IPS-18a (cell line): ENCODE results near the gene SLC13A2.
"Not testable (repeated sequence)": the region's sequence is repeated elsewhere in the genome, so short reads cannot be mapped to it uniquely, and the experiment has no call there.

Experiments
- H3K27ac ChIP-seq: one replicate; pipeline ENCODE4 v1.5.1; 2013; ENCODE audit warnings: low read length
- H3K27me3 ChIP-seq: one replicate; pipeline ENCODE4 v1.6.1; 2013; ENCODE audit warnings: mild to moderate bottlenecking, low read length; ENCODE audit not compliant: control insufficient read depth, insufficient read depth
- H3K36me3 ChIP-seq: one replicate; pipeline ENCODE4 v1.6.1; 2013; ENCODE audit warnings: low read depth, low read length; ENCODE audit not compliant: control insufficient read depth
- H3K4me1 ChIP-seq: one replicate; pipeline ENCODE4 v1.6.1; 2013; ENCODE audit warnings: low read depth, low read length; ENCODE audit not compliant: control insufficient read depth
- H3K4me3 ChIP-seq: one replicate; pipeline ENCODE4 v1.5.1; 2013; ENCODE audit warnings: low read length
- H3K9ac ChIP-seq: one replicate; pipeline ENCODE4 v1.6.1; 2013; ENCODE audit warnings: mild to moderate bottlenecking, low read length, moderate library complexity
- H3K9me3 ChIP-seq: one replicate; pipeline ENCODE4 v1.6.1; 2013; ENCODE audit warnings: low read depth, low read length; ENCODE audit not compliant: control insufficient read depth

Gene SLC13A2

DNA sequence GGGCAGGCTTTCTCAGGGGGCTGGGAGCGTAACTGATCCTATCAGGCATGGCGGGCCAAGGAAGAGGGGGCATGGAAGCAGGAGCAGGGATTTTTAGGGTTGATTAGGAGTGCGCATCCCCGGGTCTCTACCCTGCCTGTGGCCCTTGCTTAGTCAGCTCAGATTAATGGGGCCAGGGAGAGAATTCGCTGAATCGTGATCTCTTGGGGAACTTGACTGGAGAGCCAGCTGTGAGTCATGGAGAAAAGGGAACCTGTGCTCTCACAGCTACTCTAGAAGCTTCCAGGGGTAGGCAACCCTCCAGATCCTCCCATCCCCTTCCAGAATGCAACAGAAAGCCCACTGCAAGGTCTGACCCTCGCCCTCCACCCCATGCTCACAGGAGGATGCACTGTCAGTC lies 36.3 kb downstream of the SLC13A2 start:
- no peaks in the 10 kb centered on the region for H3K36me3 ChIP-seq
- H3K9ac ChIP-seq: no peak overlapping the region
- H3K9me3 ChIP-seq: no peaks in the 10 kb centered on the region
- H3K4me3 ChIP-seq: no peak overlapping the region
- H3K27me3 ChIP-seq: no peaks in the 10 kb centered on the region
- H3K27ac ChIP-seq: no peak overlapping the region
- H3K4me1 ChIP-seq: peaks cover 3% of the 10 kb centered on the region

DNA sequence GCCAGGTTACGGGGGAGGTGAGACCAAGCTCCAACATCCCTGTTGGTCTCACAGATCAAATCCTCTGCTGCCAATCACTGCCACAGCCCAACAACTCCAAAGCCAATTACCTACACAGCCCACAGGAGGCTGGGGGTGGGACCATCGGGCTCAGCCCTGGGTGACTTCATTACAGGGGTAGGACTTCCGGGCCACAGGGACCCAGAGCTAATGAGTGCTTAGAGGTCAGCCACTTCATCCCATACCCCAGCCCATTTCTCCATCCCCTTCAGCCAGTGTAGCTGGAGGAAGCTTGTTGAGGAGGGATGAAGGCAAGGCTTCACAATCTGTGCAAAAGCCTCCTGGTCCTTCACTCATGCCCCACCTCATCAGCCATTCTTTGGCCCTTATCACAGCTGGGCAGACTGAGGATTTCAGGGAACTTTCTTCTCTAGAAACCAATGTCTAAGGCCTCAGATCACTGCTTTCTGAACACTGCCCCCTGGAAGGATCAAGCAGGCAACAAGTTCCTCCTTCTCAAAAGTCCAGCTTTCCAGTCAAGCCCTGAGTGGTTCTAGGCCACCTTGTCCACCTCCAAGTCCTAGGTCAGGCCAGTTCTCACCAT lies 38.5 kb downstream of the SLC13A2 start:
- H3K4me3 ChIP-seq: no peak overlapping the region
- H3K36me3 ChIP-seq: no peaks in the 10 kb centered on the region
- no peaks in the 10 kb centered on the region for H3K9me3 ChIP-seq
- no peak overlapping the region for H3K9ac ChIP-seq
- peaks cover 3% of the 10 kb centered on the region for H3K4me1 ChIP-seq
- H3K27me3 ChIP-seq: no peaks in the 10 kb centered on the region
- H3K27ac ChIP-seq: no peak overlapping the region

DNA sequence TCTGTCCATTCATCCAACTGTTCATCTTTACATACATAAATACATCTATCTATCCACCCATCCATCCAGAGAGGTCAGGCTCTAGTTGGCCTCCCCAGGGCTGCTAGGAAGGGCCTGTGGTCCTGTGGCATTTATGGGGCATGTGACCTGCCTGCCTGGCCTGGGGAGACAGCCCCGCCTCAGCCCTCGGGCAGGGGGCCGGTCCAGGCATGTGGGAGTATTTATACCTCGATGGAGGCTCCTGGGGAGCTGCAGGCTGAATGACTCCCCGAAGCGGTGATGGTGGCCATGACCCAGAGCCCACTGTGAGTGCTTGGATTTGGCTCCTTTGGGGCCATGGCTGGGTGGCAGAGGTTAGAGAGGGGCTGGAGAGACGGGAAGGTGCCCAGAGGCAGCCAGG lies 40.0 kb downstream of the SLC13A2 start:
- Histone ChIP-seq H3K4me1 (peaks cover 2% of the 10 kb centered on the region), H3K27me3 (no peaks in the 10 kb centered on the region), H3K4me3 (no peak overlapping the region), H3K9ac (no peak overlapping the region), H3K27ac (no peak overlapping the region), H3K9me3 (no peaks in the 10 kb centered on the region), H3K36me3 (no peaks in the 10 kb centered on the region)

- H3K9ac ChIP-seq: no peak overlapping the region
- H3K4me3 ChIP-seq: no peak overlapping the region
- no peaks in the 10 kb centered on the region for H3K36me3 ChIP-seq
- H3K27me3 ChIP-seq: no peaks in the 10 kb centered on the region
- no peaks in the 10 kb centered on the region for H3K9me3 ChIP-seq
- H3K27ac ChIP-seq: no peak overlapping the region
- no peaks in the 10 kb centered on the region for H3K4me1 ChIP-seq
Observed at GRCh38 chr17:28514561-28515002, 41.1 kb downstream of the SLC13A2 start.

DNA sequence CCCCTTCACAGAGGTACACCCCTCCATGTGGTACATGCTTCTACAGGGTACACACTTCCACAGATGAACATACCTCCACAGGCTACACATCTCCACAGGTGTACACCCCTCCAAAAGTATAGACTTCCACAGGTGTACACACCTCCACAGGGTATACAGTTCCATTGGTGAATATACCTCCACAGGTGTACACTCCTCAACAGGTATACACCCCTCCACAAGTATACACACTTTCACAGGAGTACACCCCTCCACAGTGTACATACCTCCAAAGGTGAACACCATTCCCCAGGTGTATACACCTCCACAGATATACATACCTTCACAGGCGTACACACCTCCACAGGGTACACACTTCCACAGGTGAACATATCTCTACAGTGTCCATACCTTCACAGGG lies 42.1 kb downstream of the SLC13A2 start:
- H3K9me3 ChIP-seq: no peaks in the 10 kb centered on the region
- no peak overlapping the region for H3K9ac ChIP-seq
- H3K27ac ChIP-seq: no peak overlapping the region

DNA sequence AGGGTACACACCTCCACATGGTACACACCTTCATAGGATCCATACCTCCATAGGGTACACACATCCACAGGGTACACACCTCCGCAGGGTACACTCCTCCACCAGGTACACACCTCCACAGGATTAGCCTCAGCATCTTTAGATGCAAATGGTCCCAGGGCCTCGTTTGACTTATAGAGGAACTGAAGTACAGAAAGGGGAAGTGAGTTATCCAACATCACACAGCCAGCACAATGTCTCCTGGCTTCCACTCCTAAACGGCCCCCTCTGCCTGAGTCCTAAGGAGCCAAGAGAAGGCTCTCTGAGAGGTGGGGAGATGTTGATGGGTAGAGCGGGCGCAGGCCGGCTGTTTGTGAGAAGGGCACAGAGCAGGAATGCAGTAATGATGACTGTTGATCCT lies 44.7 kb downstream of the SLC13A2 start:
- no peaks in the 10 kb centered on the region for H3K9me3 ChIP-seq
- H3K27ac ChIP-seq: no peak overlapping the region
- H3K27me3 ChIP-seq: no peaks in the 10 kb centered on the region
- no peaks in the 10 kb centered on the region for H3K36me3 ChIP-seq
- H3K4me3 ChIP-seq: no peak overlapping the region
- H3K9ac ChIP-seq: no peak overlapping the region
- no peaks in the 10 kb centered on the region for H3K4me1 ChIP-seq

More for the DNA sequence above, 42.1 kb downstream of the SLC13A2 start:
- no peaks in the 10 kb centered on the region for H3K4me1 ChIP-seq
- no peak overlapping the region for H3K4me3 ChIP-seq
- H3K36me3 ChIP-seq: no peaks in the 10 kb centered on the region
- no peaks in the 10 kb centered on the region for H3K27me3 ChIP-seq

- Histone ChIP-seq H3K4me3 (no peak overlapping the region), H3K27ac (no peak overlapping the region)
Observed at GRCh38 chr17:28518578-28518977, 45.1 kb downstream of the SLC13A2 start.

DNA sequence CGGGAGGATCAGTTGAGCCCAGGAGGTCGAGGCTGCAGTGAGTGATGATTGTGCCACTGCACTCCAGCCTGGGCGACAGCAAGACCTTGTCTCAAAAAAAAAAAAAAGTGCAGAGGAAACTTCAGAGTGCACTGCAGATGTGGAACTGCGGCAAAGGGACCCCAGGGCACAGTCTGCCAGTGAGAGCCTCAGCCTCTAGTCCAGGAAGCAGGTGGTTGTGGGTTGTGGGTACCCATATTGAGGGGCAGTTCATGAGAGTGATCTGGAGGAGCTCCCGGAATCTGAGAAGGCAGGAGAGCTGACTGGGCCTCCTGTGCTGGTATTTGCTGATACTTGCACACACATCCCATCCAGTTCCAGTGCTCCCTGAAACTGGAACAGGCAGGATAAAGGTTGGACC lies 45.8 kb downstream of the SLC13A2 start:
- no peak overlapping the region for H3K4me3 ChIP-seq
- H3K9ac ChIP-seq: no peak overlapping the region
- H3K27ac ChIP-seq: no peak overlapping the region
- H3K27me3 ChIP-seq: no peaks in the 10 kb centered on the region
- no peaks in the 10 kb centered on the region for H3K36me3 ChIP-seq
- no peaks in the 10 kb centered on the region for H3K4me1 ChIP-seq
- no peaks in the 10 kb centered on the region for H3K9me3 ChIP-seq

More at GRCh38 chr17:28518578-28518977, 45.1 kb downstream of the SLC13A2 start:
- H3K27me3 ChIP-seq: no peaks in the 10 kb centered on the region
- H3K9ac ChIP-seq: no peak overlapping the region
- H3K4me1 ChIP-seq: no peaks in the 10 kb centered on the region
- H3K9me3 ChIP-seq: no peaks in the 10 kb centered on the region
- H3K36me3 ChIP-seq: no peaks in the 10 kb centered on the region

- Histone ChIP-seq H3K9me3 (no peaks in the 10 kb centered on the region), H3K4me3 (no peak overlapping the region), H3K4me1 (no peaks in the 10 kb centered on the region), H3K9ac (no peak overlapping the region), H3K27ac (no peak overlapping the region), H3K27me3 (no peaks in the 10 kb centered on the region), H3K36me3 (no peaks in the 10 kb centered on the region)
Observed at GRCh38 chr17:28520687-28521086, 47.2 kb downstream of the SLC13A2 start.

DNA sequence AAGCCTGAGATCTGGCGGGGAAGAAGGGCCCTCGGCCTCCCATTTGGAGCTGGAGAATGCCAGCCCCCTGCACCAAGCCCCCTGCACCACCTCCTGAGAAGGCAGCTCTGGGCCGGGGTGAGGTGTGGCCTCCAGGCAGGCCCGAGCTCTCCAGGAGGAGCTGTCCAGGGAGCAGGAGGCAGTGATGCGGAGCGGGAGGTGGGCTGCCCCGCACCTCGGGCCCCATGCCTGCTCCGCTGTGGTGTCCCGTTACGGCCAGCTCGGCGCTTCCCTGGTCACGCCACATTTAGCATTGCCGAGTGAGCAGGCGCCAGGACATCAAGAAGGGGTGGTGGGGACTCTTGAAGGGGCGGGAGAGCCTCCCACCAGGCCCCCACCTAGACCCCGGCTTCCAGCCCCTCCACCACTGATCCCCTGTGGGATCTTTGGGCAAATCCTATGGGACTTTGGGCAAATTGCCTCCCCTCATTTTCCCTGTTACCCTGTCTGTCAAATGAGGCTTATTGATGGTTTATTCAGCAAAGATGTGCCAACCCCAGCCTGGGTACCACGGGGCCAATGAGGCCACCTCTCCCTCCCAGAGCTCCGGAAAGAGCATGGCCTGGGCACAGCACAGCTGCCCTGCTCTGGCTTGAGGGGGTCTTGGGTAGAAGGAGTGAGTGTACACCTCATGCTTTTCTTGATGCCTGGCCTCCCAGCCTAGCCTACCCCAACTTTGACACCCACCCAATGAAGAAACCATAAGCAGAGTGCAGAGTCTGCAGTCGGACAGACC lies 48.1 kb downstream of the SLC13A2 start:
- Histone ChIP-seq H3K27ac (no peak overlapping the region), H3K4me3 (no peak overlapping the region), H3K27me3 (no peaks in the 10 kb centered on the region), H3K36me3 (no peaks in the 10 kb centered on the region), H3K9ac (no peak overlapping the region), H3K4me1 (no peaks in the 10 kb centered on the region), H3K9me3 (no peaks in the 10 kb centered on the region)

- not testable (repeated sequence) for H3K9ac ChIP-seq, H3K4me3 ChIP-seq, H3K4me1 ChIP-seq, H3K9me3 ChIP-seq, H3K27me3 ChIP-seq, H3K36me3 ChIP-seq, H3K27ac ChIP-seq
Observed at GRCh38 chr17:28522281-28522680, 48.8 kb downstream of the SLC13A2 start.

- no peak overlapping the region for H3K4me3 ChIP-seq
- H3K36me3 ChIP-seq: no peaks in the 10 kb centered on the region
- no peak overlapping the region for H3K9ac ChIP-seq
- no peaks in the 10 kb centered on the region for H3K27me3 ChIP-seq
- no peak overlapping the region for H3K27ac ChIP-seq
- no peaks in the 10 kb centered on the region for H3K9me3 ChIP-seq
- H3K4me1 ChIP-seq: no peaks in the 10 kb centered on the region
Observed at GRCh38 chr17:28523186-28523585, 49.7 kb downstream of the SLC13A2 start.
